NCI-H82 (cell line): Measurements from ENCODE around the gene JAKMIP1.

Source experiments
- DNase-seq: peaks from one replicate; lab custom pipeline; 2025; lab: John Stamatoyannopoulos, UW

The JAKMIP1 gene

GRCh38 chr4:6201580-6202091 is 1.3 kb upstream of the JAKMIP1 start:
- no peak for DNase-seq

DNA sequence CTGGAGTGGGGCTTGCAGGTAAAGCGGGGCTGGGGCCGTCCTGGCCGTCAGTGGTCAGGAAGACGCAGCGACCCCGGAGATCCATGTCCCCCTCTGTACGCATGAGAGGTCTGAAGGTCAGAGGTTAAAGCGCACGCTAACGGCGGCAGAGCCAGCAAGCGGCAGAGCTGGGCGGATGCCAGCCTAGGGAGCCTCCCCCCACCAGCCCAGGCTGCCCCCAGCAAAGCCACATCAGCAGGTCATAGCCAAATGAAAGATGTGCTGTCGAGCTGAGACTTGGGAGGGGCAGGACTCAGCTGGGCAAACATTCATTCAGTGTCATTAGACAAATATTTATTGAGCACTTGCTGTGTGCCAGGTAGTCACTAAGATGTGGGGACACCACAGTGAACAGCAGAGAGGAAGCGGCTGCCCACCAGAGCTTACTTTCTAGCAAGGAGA is 593 bp upstream of the JAKMIP1 start:
- peak; percentile 14 for DNase-seq

DNA sequence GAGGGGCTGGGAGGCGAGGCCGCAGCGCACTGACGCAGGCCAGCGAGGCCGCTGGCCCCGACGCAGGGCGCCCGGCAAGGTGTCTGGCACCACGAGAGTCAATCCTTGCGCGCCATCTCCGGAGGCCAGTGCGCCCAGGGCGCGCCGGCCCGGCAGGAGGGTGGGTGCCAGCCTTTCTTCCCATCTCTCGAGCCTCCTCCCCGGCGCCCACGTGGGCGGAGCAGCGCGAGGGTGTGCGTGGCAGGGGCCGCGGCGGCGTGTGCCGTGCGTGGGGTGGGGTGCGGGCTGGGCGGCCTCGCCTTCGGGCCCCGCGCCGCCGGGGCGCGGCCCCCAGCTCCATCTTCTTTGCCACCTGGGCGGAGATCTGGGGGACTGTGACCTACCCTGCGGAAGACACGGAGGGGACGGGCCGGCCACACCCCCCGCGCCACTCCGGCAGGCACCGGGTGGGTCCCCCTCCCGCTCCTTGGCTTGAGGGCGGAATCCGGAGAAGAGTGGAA is 877 bp downstream of the JAKMIP1 start:
- no peak for DNase-seq

- peak; percentile 46 for DNase-seq
These were observed 1.5 kb downstream of the JAKMIP1 start for GRCh38 chr4:6198768-6199421.

DNA sequence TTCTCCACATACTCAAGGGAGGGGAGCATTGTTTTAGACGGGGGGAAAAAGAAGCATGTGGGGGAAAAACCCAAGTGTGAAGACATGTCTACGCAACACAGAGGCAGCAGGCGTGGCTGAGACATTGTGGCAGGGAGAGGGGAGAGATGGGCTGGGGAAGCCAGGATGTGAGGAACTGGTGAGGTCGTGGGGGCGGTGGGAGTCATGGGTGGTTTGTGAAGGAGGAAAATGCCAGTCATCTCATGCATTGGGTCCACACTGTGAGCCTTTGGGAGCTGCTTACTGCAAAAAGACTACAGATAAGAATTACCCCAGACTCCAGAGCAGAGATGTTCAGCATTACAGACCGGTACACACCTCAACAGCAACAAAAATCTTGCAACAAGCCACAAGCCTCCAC is 2.1 kb downstream of the JAKMIP1 start:
- DNase-seq = no peak

DNA sequence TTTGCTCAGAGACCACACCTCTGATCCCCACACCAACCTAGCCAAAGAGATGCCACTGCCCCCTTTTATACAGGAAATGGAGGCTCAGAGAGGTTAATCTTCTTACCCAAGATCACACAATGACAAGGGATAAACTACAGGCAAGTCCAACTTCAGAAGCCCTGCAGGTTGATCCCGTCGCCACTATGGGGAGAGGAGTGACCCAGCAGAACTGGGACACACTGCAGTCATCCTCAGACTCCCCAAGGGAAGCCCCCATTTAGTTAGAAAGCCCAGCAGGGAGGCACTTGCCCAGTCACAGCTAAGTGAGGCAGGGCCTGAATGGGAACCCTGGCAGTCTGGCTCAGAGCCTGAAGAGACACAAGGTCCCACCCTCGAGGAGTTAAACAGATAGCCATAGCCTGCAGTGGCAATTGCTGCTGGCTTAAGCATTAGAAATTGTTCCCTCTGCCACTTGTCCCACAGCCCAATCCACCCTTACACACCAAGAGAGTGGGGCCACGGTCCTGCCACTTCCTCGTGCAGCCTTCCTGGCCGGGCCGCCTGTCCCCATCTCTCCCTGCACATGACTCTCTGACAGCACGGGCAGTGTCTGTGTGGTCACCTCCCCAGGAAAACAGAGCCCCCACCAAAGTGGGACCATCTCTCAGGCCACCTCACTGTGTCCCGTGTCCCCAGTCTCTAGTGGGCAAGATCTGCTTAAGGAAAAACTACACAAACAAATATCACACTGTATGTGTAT is 2.7 kb downstream of the JAKMIP1 start:
- DNase-seq = peak; percentile 22

DNA sequence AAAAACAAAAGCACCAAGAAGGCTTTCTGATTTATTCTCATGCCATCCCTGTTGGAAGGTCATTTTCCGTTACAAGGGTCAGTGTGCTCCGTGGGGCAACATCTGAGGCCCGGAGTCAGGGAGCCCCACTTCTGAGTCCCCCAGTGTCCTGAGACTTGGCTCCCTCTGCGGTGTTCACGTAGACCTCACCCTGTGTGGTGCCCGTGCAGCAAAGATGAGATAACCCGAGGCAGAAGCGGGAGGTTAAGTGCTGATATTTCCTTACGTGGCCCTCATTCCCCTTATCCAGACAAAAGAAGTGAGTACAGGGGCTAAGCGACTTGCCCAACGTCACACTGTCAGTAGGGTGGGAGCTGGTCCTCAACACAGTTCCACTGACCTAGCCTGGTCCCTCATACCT is 3.5 kb downstream of the JAKMIP1 start:
- no peak for DNase-seq

- DNase-seq = no peak
These were observed 4.0 kb downstream of the JAKMIP1 start for GRCh38 chr4:6196324-6196723.

DNA sequence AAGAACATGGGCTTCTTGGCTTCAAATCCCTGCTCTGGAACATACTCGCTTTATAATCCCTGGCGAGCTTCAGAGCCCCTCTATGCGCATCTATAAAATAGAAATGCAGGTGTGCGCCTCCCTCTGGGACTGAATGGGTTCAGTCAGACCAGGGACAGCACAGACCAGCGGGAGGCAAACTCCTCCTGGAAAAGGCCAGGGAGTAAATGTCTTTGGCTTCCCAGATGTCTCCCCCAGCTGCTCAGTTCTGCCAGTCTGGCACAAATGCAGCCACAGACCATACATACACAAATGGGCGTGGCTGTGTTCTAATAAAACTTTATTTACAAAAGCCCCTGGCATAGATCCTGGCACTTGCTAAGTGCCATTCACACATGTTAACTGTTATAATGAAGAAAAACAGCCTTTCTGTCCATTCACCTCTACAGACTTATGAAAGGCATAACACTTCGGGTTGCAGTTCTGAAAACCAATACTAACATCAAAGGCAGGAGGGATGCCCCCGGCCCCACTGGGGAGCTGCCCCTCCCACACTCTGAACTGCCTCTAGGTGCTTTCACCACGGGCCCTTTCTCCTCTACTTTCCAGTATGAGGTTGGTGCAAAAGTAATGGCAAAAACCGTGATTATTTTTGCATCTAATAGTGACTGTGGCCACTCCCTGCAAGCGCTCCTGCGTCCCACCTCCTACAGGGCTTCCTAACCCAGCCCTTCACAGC is 4.6 kb downstream of the JAKMIP1 start:
- peak; percentile 12 for DNase-seq

GRCh38 chr4:6194458-6195195 is 5.7 kb downstream of the JAKMIP1 start:
- DNase-seq = no peak

DNA sequence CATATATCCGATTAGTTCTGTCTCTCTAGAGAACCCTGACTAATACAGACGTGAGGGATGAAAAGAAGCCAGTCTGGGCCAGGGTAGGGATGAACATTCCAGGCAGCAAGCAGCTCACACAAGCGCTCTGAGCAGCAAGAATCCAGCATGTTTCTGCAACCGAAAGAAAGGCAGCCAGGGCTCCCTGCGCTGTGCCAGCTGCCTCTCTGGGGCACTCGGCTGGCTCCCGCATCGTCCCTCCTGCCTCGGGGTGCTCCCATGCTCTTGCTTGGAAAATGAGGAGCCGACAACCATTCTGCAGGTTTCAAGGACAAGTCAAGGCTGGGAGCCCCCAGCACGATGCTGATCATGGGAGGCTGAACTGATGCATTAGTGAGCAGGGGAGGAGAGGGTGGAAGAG is 7.0 kb downstream of the JAKMIP1 start:
- no peak for DNase-seq

DNA sequence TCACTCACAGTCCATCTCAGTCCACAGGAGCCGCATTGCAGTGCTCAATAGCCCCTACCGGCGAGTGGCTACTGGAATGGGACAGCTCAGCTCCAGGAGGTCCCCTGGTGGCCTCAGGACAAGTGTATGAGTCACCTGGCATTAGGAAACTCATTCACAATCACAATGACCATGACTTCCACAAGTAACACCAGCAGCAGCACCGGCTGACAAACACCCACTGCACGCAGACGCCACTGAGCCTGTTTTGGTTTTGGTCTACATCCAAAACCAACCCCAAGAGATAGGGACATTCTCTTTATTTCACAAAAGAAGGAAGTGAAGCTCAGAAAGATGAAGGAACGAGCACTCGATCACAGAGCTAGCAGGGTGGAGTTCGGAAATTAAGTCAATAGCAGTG is 8.1 kb downstream of the JAKMIP1 start:
- no peak for DNase-seq

GRCh38 chr4:6191448-6192130 is 8.8 kb downstream of the JAKMIP1 start:
- DNase-seq = no peak

- DNase-seq = no peak
These were observed 9.9 kb downstream of the JAKMIP1 start for GRCh38 chr4:6190486-6190885.

DNA sequence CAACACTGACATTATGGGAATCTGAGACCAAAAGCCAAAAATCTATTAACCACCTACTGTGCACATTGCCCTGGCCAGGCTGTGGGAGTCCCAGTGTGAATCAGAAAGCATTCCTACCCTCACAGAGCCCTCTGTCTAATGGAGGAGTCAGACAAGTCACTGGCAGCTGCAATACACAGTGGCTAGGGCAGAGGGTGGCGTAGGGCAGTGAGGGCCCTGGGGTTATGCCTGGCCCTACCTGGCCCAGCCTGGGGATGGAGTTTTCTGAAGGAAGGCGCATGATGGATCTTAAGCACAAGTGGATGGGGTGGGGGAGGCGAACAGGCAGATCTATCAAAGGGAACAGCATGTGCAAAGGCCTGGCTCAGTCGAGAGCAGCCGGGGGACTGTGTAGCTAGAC is 10.8 kb downstream of the JAKMIP1 start:
- DNase-seq = no peak

DNA sequence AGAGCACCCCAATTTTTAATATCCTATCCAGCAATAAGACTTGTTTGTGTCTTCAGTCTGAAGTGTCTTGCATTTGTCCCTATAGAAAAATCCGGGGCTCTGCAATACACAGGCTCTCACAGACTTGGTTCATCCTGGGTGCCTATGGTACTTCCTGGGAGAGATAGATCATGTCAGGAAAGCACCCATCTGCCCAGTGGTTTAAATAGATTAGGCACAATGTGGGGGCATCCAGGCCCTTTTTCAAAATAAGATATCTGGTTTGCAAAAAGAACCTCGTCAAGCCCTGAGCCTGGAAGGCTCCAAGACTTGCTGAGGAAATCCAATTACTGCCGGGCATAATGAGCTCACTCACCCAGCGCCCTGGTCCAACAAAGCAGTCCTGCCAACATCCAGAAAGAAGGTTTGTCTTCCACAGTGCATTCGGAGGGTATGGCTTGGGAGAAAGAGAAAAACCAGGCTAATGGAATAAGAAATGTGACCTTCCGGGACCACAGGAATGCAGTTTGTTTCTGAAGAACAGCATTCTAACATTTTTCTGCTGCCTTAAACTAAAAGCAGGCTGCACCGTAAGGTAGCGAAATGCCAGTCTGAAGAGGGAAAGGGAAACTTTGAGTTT is 11.6 kb downstream of the JAKMIP1 start:
- DNase-seq = peak; percentile 70

DNA sequence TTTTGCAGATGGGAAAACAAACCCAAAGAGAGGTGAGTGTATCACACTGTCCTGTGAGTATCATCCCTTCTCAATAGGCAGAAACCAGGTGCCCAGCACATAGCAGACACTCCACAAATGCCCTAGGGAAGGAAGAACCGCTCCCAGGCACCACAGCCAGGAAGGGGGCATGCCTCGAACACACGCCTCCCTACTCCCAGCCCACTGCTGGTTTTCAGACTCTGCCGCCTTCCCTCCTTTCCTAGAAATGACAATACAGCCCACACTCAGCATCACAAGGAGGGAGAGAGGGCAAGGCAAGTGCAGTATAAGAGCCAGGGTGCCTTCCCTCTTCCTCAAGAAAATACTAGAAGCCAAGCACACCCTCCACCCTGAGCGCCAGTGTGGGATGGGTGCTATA is 16.2 kb downstream of the JAKMIP1 start:
- DNase-seq = no peak

DNA sequence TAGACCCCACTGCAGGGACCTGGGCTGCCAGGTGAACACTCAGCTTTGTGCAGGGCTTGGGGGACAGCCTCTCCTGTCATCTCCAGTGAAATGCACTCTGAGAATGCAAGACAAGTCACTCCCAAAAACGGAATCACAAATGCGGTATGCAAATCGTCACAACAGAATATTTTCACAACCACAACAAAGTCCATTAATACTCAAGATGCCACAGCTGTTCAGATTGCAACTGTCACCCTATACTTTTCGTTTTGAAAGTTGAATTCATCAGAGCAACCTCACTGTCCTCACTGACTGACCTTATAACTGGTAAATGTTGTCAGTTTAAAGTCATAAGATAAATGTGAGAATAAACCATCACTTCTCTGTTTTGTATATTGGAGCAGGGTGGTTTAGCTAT is 16.6 kb downstream of the JAKMIP1 start:
- no peak for DNase-seq

- no peak for DNase-seq
These were observed 17.7 kb downstream of the JAKMIP1 start for GRCh38 chr4:6182376-6183280.
